ENCODE measurements around the gene SGTA. TPM values are rescaled to one million over a fixed set of nuclear protein-coding genes. Genes with fewer than 3 reads are reported as not detected.

SGTA gene
- total RNA-seq, 4 donors from 2014 or later = 43.4 to 86.8 (median 73.4) TPM

DNA sequence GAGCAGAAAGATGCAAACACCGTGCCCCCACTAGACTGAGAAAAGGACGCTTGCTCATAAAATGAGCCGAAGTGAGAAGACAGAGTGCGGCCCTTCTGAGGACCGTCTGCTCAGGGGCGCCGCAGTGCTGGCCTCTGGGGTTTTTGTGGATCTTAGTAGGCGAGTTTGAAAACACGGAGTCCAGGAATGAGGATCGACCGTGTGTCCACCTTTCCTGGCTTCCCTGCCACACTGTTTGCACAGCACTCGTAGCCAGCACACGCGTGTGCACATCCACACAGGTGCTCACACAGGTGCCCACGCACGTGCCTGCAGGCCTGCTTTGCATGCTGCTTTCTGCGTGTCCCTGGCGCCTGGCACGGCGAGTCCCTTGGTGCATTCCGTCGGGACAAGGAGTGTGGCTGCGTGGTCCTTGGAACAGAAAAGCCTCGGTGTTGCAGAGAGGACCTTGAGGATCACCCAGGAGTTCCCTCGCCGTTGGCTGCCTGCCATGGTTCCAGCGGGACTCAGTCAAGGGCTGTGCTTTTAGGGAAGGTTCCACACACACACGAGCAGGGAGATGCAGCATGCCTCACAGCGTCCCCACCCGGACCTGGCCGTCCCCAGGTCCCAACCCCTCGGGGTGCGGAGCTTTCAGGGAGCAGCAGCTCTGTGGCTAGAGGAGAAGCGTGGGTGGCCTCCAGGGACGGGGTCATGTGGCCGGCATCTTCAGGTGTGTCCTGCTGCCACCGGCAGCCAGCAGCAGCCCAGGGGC, 26.5 kb upstream of the SGTA start:
- Histone ChIP-seq H3K9me3 (no peaks in the 10 kb centered on the region), H3K36me3 (peaks cover 30 to 45% of the 10 kb centered on the region in 2 donors), H3K4me3 (replicated peaks in 1 of 3) (no peak overlapping the region), H3K4me1 (no peaks in the 10 kb centered on the region), H3K27ac (no peak overlapping the region), H3K27me3 (no peaks in the 10 kb centered on the region)
- intact Hi-C loops (cut with DNase I) = no loop called here
- 93% methylated on average over 26 to 33 of the region's 37 CpGs for WGBS, 2 donors
- DNase-seq = no peak
- no peak for TF ChIP-seq POLR2A (IDR thresholded peaks at IDR 0.05)
- TF ChIP-seq, protein P1, sequence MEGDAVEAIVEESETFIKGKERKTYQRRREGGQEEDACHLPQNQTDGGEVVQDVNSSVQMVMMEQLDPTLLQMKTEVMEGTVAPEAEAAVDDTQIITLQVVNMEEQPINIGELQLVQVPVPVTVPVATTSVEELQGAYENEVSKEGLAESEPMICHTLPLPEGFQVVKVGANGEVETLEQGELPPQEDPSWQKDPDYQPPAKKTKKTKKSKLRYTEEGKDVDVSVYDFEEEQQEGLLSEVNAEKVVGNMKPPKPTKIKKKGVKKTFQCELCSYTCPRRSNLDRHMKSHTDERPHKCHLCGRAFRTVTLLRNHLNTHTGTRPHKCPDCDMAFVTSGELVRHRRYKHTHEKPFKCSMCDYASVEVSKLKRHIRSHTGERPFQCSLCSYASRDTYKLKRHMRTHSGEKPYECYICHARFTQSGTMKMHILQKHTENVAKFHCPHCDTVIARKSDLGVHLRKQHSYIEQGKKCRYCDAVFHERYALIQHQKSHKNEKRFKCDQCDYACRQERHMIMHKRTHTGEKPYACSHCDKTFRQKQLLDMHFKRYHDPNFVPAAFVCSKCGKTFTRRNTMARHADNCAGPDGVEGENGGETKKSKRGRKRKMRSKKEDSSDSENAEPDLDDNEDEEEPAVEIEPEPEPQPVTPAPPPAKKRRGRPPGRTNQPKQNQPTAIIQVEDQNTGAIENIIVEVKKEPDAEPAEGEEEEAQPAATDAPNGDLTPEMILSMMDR (IDR thresholded peaks at IDR 0.05) = no peak

DNA sequence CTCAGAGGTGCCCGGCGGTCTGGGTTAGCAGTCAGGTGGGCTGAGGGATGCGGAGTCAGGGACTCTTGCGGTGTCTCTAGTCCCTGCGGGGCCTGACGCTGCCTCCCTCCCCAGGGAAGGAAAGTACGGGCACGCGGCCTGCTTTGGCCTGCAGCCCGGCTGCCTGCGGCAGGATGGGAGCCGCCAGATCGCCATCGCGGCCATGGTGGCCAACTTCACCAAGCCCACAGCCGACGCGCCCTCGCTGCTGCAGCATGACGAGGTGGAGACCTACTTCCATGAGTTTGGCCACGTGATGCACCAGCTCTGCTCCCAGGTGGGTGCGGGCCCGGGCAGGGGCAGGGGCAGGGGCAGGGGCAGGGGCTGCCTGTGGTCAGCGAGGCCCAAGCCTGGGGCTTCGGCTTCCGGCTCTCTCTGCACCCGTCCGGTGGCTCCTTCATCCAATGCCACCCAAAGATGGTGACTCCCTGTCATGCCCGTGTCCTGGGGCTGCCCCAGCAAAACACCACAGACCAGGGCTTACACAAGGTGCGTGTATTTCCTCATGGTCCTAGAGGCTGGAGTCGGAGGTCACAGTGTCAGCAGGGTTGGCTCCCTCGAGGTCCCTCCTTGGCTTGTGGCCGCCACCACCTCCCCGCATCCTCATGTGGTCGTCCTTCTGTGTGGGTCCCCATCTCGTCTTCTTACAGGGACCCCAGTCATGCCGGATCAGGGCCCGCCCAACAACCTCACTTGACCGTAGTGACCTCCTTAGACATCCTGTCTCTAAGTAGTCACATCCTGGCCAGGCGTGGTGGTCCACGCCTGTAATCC, 25.3 kb upstream of the SGTA start:
- Histone ChIP-seq H3K36me3 (peaks cover 30 to 45% of the 10 kb centered on the region in 2 donors), H3K9me3 (no peaks in the 10 kb centered on the region), H3K4me3 (replicated peaks in 1 of 3) (no peak overlapping the region), H3K4me1 (no peaks in the 10 kb centered on the region), H3K27me3 (no peaks in the 10 kb centered on the region), H3K27ac (no peak overlapping the region)
- DNase-seq = no peak
- intact Hi-C loops (cut with DNase I) = no loop called here
- 88 to 93% methylated on average over 11 to 36 of the region's 41 CpGs for WGBS, 2 donors
- TF ChIP-seq, protein P1 (IDR thresholded peaks at IDR 0.05) = no peak
- TF ChIP-seq POLR2A (IDR thresholded peaks at IDR 0.05) = no peak

DNA sequence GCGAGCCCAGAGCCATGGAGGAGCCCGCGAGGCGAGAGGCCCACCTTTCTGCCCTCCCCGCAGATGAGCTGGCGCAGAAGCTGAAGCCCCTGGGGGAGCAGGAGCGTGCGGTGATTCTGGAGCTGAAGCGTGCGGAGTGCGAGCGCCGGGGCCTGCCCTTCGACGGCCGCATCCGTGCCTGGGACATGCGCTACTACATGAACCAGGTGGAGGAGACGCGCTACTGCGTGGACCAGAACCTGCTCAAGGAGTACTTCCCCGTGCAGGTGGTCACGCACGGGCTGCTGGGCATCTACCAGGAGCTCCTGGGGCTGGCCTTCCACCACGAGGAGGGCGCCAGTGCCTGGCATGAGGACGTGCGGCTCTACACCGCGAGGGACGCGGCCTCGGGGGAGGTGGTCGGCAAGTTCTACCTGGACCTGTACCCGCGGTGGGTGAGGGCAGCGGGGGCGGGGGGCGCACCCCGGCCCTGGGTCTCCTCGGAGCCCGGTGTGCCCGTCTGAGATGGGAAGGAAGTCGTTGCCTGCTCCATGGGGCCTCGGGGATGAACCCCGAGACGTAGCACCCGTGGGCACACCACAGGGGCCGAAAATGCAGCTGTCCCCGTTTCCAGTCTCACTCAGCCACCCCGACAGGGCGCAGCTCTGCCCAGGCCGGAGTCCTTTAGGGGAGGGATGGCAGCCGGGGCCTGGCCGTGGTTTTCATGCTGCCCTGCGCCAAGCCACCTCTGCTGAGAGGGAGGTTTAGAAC, 24.5 kb upstream of the SGTA start:
- TF ChIP-seq, protein P1 (IDR thresholded peaks at IDR 0.05) = no peak
- no peak for TF ChIP-seq POLR2A (IDR thresholded peaks at IDR 0.05)
- Histone ChIP-seq H3K4me3 (replicated peaks in 1 of 3) (no peak overlapping the region), H3K9me3 (no peaks in the 10 kb centered on the region), H3K36me3 (peaks cover 30 to 45% of the 10 kb centered on the region in 2 donors), H3K4me1 (no peaks in the 10 kb centered on the region), H3K27ac (no peak overlapping the region), H3K27me3 (no peaks in the 10 kb centered on the region)
- DNase-seq = no peak
- WGBS, 2 donors = 96 to 97% methylated on average over 21 to 39 of the region's 56 CpGs
- intact Hi-C loops (cut with DNase I) = no loop called here

DNA sequence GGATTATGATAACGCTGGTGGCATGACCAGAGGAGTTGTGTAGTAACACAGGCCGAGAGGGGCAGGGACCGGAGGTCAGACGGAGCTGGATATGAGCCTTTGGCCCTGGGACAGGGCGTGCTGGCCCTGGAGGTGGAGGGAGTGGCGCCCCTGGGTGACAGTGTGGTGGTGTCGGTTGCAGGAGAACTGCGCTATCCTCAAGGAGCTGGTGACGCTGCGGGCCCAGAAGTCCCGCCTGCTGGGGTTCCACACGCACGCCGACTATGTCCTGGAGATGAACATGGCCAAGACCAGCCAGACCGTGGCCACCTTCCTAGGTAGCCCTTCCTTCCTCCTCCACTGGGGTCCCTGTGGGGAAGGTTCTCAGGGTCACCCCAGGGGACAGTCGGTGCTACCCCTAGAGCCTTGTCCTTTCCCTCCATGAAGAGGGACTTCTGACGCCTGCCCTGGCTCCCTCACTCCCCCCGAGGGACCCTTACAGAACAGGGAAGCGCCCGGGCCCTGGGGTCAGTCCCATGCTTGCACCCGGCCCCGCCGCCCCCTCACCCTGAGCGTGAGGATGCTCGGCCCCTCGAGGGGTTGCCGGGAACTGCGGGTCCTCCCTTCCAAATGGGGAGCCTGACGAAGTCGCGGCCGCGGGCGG, 23.8 kb upstream of the SGTA start:
- Histone ChIP-seq H3K27ac (no peak overlapping the region), H3K4me1 (no peaks in the 10 kb centered on the region), H3K4me3 (replicated peaks in 1 of 3) (no peak overlapping the region), H3K9me3 (no peaks in the 10 kb centered on the region), H3K36me3 (peaks cover 30 to 45% of the 10 kb centered on the region in 2 donors), H3K27me3 (no peaks in the 10 kb centered on the region)
- intact Hi-C loops (cut with DNase I) = no loop called here
- no peak for DNase-seq
- TF ChIP-seq, protein P1 (IDR thresholded peaks at IDR 0.05) = no peak
- no peak for TF ChIP-seq POLR2A (IDR thresholded peaks at IDR 0.05)
- WGBS, 2 donors = 93 to 99% methylated on average over 20 to 26 of the region's 34 CpGs

Data from thyroid gland (tissue), 4 donors.